CD14-positive monocyte (primary cell): ENCODE results near the gene GCKR. TPM values are rescaled to one million over a fixed set of nuclear protein-coding genes. Genes with fewer than 3 reads are reported as not detected.

Experiments used
- DNase-seq, 3 donors: peaks; one replicate each; pipeline ENCODE4 v3.0.0-alpha.2; 2011 to 2022
- H2AFZ ChIP-seq: 2 replicates; pipeline ENCODE4 v1.6.0; 2012; ENCODE audit warnings: mild to moderate bottlenecking, low read depth, low read length, inconsistent platforms; ENCODE audit not compliant: insufficient read depth, poor library complexity, severe bottlenecking
- H3K27ac ChIP-seq, 2 donors: 1 replicate in 1 of 2; 2 replicates in 1 of 2; pipeline ENCODE4 v1.5.1; 2012 to 2013; ENCODE audit warnings: low read length in 2 of 2, control low read depth in 1 of 2, inconsistent platforms in 1 of 2, low read depth in 1 of 2, mild to moderate bottlenecking in 1 of 2
- H3K27me3 ChIP-seq, 2 donors: one replicate each; pipeline versions ENCODE4 v1.6.0 to v1.6.1; 2011 to 2013; ENCODE audit warnings: low read length in 2 of 2; ENCODE audit not compliant: control insufficient read depth in 2 of 2, insufficient read depth in 2 of 2
- H3K36me3 ChIP-seq, 2 donors: replicated peaks in 1 of 2; 1 replicate in 1 of 2; 2 replicates in 1 of 2; pipeline versions ENCODE4 v1.5.1 to v1.6.1; 2012 to 2013; ENCODE audit warnings: low read length in 2 of 2, control low read depth in 1 of 2, inconsistent platforms in 1 of 2, mild to moderate bottlenecking in 1 of 2; ENCODE audit not compliant: insufficient read depth in 2 of 2, control insufficient read depth in 1 of 2
- H3K4me1 ChIP-seq, 2 donors: 1 replicate in 1 of 2; 2 replicates in 1 of 2; pipeline versions ENCODE4 v1.5.1 to v1.6.1; 2012 to 2013; ENCODE audit warnings: low read length in 2 of 2, control low read depth in 1 of 2, inconsistent platforms in 1 of 2, mild to moderate bottlenecking in 1 of 2, moderate library complexity in 1 of 2; ENCODE audit not compliant: insufficient read depth in 2 of 2, control insufficient read depth in 1 of 2
- H3K4me2 ChIP-seq: replicated peaks from 2 replicates; pipeline ENCODE3; 2012; ENCODE audit warnings: low read length, moderate library complexity, mild to moderate bottlenecking; ENCODE audit not compliant: poor library complexity, severe bottlenecking; ENCODE audit errors: extremely low read depth
- H3K4me3 ChIP-seq, 3 experiments: fragments of 200-600 bp in 1 of 3; sonication (generic) in 1 of 3; replicated peaks in 1 of 3; 1 replicate in 2 of 3; 2 replicates in 1 of 3; pipeline ENCODE4 v1.5.1; 2011 to 2013; ENCODE audit warnings: low read length in 3 of 3, mild to moderate bottlenecking in 3 of 3, control low read depth in 2 of 3, low read depth in 2 of 3, inconsistent platforms in 1 of 3, moderate library complexity in 1 of 3
- H3K79me2 ChIP-seq: 2 replicates; pipeline ENCODE4 v1.6.0; 2012; ENCODE audit warnings: mild to moderate bottlenecking, control low read depth, inconsistent platforms, low read length, moderate library complexity; ENCODE audit not compliant: insufficient read depth
- H3K9ac ChIP-seq: 2 replicates; pipeline ENCODE4 v1.6.0; 2017; ENCODE audit warnings: low read length, mild to moderate bottlenecking; ENCODE audit not compliant: insufficient read depth, poor library complexity, severe bottlenecking
- H3K9me3 ChIP-seq, 2 donors: replicated peaks in 1 of 2; 1 replicate in 1 of 2; 2 replicates in 1 of 2; pipeline versions ENCODE4 v1.5.1 to v1.6.1; 2012 to 2013; ENCODE audit warnings: low read length in 2 of 2, control low read depth in 1 of 2; ENCODE audit not compliant: control insufficient read depth in 1 of 2, insufficient read depth in 1 of 2
- H4K20me1 ChIP-seq: 2 replicates; pipeline ENCODE4 v1.6.0; 2012; ENCODE audit warnings: mild to moderate bottlenecking, low read length, control low read depth, moderate library complexity; ENCODE audit not compliant: insufficient read depth
- H3K27ac Mint-ChIP-seq, 7 donors: one replicate each; pipeline ENCODE4 v1.8.0; 2020; ENCODE audit warnings: mild to moderate bottlenecking in 7 of 7, mixed read lengths in 7 of 7, moderate library complexity in 6 of 7, inconsistent platforms in 2 of 7
- H3K27me3 Mint-ChIP-seq, 3 donors: one replicate each; pipeline ENCODE4 v1.8.0; 2021 to 2022; ENCODE audit warnings: low read depth in 3 of 3, mild to moderate bottlenecking in 3 of 3, mixed read lengths in 3 of 3, moderate library complexity in 3 of 3, inconsistent platforms in 1 of 3
- H3K36me3 Mint-ChIP-seq, 2 donors: one replicate each; pipeline ENCODE4 v1.8.0; 2020; ENCODE audit warnings: mixed read lengths in 2 of 2, inconsistent platforms in 1 of 2, mild to moderate bottlenecking in 1 of 2
- H3K4me1 Mint-ChIP-seq: one replicate; pipeline ENCODE4 v1.8.0; 2020; ENCODE audit warnings: mild to moderate bottlenecking, mixed read lengths
- H3K4me3 Mint-ChIP-seq, 2 donors: one replicate each; pipeline ENCODE4 v1.8.0; 2020; ENCODE audit warnings: mild to moderate bottlenecking in 2 of 2, mixed read lengths in 2 of 2, moderate library complexity in 1 of 2
- H3K9me3 Mint-ChIP-seq, 7 donors: one replicate each; pipeline ENCODE4 v1.8.0; 2020 to 2022; ENCODE audit warnings: mixed read lengths in 7 of 7, mild to moderate bottlenecking in 6 of 7, moderate library complexity in 6 of 7, inconsistent platforms in 2 of 7
- WGBS: methylation state at CpG from one replicate; pipeline ENCODE4 v1.1.5; 2013; ENCODE audit warnings: missing lambda C conversion rate; ENCODE audit not compliant: insufficient coverage; 5-methylcytosine and 5-hydroxymethylcytosine counted together
- intact Hi-C, 2 donors: fragments of 100-400 bp; cut with micrococcal nuclease; formaldehyde crosslinking; loops; one replicate each; pipeline versions ENCODE4 v1.15.0 to v1.15.1; 2023
- polyA plus RNA-seq, 3 donors: library from polyadenylated mRNA; depleted of rRNA in 1 of 3; unstranded in 2 of 3; stranded (reverse) in 1 of 3; fragments of 300-500 nt in 2 of 3; fragments of >200 nt in 1 of 3; fragmentation: Illumina TruSeq in 2 of 3; gene quantifications; 1 replicate in 2 of 3; 2 replicates in 1 of 3; pipeline ENCODE4 v1.2.3, GENCODE V29; 2012 to 2021
- TF ChIP-seq, protein P1 (sequence below): fragments of 200-600 bp; IDR thresholded peaks from one replicate; pipeline ENCODE4 v1.8.0; 2022; ENCODE audit warnings: antibody characterized with exemption, mild to moderate bottlenecking

GCKR gene
- polyA plus RNA-seq, 3 donors = not detected

DNA sequence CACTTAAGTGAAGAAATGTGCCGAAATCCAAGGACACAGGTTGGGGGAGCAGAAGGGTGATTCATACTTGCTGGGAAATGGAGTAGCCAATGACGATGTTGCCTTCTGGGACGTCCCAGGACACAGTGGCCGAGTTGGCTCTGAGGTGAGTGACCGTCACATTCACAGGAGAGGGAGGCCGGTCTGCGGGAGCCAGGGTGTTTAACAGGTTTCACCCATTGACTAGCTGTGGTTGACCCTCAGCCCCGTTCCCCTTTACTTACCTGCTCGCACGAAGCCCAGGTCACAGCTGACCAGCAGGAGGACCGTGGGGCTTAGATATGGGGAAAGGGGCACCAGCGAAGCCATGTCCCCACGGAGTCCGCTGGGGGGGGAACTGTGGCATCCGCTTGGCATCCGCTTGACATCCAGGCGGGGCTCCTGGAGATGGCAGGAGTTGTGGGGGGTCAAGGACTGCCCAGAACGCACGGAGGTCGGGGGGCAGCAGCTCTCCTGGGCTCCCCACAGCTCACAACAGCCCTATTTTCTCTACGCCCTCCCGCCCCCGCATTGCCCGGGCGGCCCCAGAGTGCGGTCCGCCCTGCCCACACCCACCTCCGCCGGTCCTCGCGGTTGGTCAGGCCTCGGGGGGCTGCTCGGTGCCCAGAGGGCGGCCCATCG, 2.2 kb upstream of the GCKR start:
- Histone ChIP-seq H3K4me1 (peaks cover 17 to 29% of the 10 kb centered on the region in 2 donors), H3K4me3 (peak overlapping the region in 1 of 3 experiments; percentile 64), H4K20me1 (no peaks in the 10 kb centered on the region), H3K79me2 (no peaks in the 10 kb centered on the region), H2AFZ (peak overlapping the region; percentile 73), H3K9ac (peak overlapping the region; percentile 34), H3K27ac (no peak overlapping the region), H3K36me3 (no peaks in the 10 kb centered on the region), H3K4me2 (peak overlapping the region; percentile 76), H3K9me3 (peaks cover 0 to 4% of the 10 kb centered on the region in 2 donors), H3K27me3 (peaks cover 44 to 59% of the 10 kb centered on the region in 2 donors)
- Mint-ChIP-seq H3K4me1 (peaks cover 34% of the 10 kb centered on the region), H3K36me3 (peaks cover 13 to 22% of the 10 kb centered on the region in 2 donors), H3K27me3 (peaks cover 56 to 66% (median 60%) of the 10 kb centered on the region in 3 donors), H3K4me3 (peak overlapping the region; percentile 70 to 76), H3K9me3 (peaks cover 0 to 15% (median 4%) of the 10 kb centered on the region in 7 donors), H3K27ac (no peak overlapping the region)
- TF ChIP-seq, protein P1, sequence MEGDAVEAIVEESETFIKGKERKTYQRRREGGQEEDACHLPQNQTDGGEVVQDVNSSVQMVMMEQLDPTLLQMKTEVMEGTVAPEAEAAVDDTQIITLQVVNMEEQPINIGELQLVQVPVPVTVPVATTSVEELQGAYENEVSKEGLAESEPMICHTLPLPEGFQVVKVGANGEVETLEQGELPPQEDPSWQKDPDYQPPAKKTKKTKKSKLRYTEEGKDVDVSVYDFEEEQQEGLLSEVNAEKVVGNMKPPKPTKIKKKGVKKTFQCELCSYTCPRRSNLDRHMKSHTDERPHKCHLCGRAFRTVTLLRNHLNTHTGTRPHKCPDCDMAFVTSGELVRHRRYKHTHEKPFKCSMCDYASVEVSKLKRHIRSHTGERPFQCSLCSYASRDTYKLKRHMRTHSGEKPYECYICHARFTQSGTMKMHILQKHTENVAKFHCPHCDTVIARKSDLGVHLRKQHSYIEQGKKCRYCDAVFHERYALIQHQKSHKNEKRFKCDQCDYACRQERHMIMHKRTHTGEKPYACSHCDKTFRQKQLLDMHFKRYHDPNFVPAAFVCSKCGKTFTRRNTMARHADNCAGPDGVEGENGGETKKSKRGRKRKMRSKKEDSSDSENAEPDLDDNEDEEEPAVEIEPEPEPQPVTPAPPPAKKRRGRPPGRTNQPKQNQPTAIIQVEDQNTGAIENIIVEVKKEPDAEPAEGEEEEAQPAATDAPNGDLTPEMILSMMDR = no peak
- intact Hi-C loops = loop anchor here (5.0 to 10.0 kb wide), 4 partner anchors 90 to 282 kb away; partner anchors contain the start of genes ATRAID (in 1 of the 2), EIF2B4 (in 1 of the 2), SLC5A6 (in 1 of the 2) and SNX17 (in 1 of the 2)
- WGBS = 24% methylated on average over 20 of the region's 35 CpGs
- DNase-seq = no peak

DNA sequence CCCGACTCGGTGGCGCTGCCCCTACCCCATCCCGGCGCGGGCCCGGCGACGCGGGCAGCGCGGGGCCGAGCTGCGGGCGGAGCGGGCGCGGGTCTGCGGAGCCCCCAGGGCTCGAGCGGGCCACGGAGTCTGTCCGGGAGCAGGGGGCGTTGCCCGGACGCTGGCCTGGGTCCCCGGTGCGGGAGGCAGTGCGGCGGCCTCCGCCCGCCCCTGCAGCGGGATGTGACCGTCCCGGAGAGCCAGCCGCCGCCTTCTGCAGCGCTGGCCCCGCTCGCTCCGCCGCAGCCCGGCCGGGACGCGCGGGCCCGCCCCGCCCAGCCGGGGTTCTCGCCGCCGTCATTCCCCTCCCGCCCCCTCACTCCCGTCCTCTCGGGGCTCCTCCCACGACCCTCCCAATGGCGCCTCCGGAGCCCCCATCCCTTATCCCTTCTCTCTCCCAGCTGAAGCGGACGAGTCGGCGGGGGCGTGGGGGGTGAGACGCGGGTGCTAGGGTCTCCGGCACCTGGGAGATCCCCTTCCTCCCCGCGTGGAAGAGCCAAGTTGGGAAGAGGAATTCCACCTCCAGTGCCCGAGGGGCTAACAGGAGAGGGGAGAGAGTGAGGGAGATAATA, 1.6 kb upstream of the GCKR start, which contains the start of gene FNDC4:
Gene FNDC4, minus strand, starts transcription at position 257 of the 611 bp plus-strand sequence. CDS start 521 bp downstream, outside the sequence.
- H3K4me3 ChIP-seq = peak within 1 kb of the TSS in 1 of 3 experiments; percentile 64
- H3K4me1 ChIP-seq = peaks cover 15 to 24% of the 10 kb centered on the region in 2 donors
- H3K27me3 Mint-ChIP-seq = peaks cover 56 to 69% (median 60%) of the 10 kb centered on the region in 3 donors
- H3K27ac ChIP-seq = no peak within 1 kb of the TSS
- peak within 1 kb of the TSS; percentile 34 for H3K9ac ChIP-seq
- no peaks in the 10 kb centered on the region for H3K36me3 ChIP-seq
- intact Hi-C loops = loop anchor here (5.0 to 10.0 kb wide), 4 partner anchors 90 to 283 kb away; partner anchors contain the start of genes ATRAID (in 1 of the 2), EIF2B4 (in 1 of the 2), SLC5A6 (in 1 of the 2) and SNX17 (in 1 of the 2)
- H3K4me1 Mint-ChIP-seq = peaks cover 28% of the 10 kb centered on the region
- H3K79me2 ChIP-seq = no peaks in the 10 kb centered on the region
- peaks cover 13 to 22% of the 10 kb centered on the region in 2 donors for H3K36me3 Mint-ChIP-seq
- DNase-seq = peak in 1 of 3 donors; percentile 12
- TF ChIP-seq, protein P1 = no peak
- peak within 1 kb of the TSS; percentile 73 for H2AFZ ChIP-seq
- H3K27me3 ChIP-seq = peaks cover 44 to 59% of the 10 kb centered on the region in 2 donors
- H3K4me3 Mint-ChIP-seq = peak within 1 kb of the TSS; percentile 74 to 86
- peak within 1 kb of the TSS; percentile 76 for H3K4me2 ChIP-seq
- no peaks in the 10 kb centered on the region for H4K20me1 ChIP-seq
- H3K27ac Mint-ChIP-seq = no peak within 1 kb of the TSS
- under 1% methylated on average over 57 of the region's 70 CpGs for WGBS
- peaks cover 0 to 15% (median 4%) of the 10 kb centered on the region in 7 donors for H3K9me3 Mint-ChIP-seq
- H3K9me3 ChIP-seq = peaks cover 0 to 4% of the 10 kb centered on the region in 2 donors
